Colon (tissue), 2 donors: ENCODE measurements around the gene TBC1D12.

Experiments used
- FAIRE-seq: peaks from 2 replicates; lab custom pipeline; 2012; peaks lifted over from hg19 to GRCh38; lab: Jason Lieb, UNC
- donor health status: control.
- donor health status: control.

The TBC1D12 gene

DNA sequence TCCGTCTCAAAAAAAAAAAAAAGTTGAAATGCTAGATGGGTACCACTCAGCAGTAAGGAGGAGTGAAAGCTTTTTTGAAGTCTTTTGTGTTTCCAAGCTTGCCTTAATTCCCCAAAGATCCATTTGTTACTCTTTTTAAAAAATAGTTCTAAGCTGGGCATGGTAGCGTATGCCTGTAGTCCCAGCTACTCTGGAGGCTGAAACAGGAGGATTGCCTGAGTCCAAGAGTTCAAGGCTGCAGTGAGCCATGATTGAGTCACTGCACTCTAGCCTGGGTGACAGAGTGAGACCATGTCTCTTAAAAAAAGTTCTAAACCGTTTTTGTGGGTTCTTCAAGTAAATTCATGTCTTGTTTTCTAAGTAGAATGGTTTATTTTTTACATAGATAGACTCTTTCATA, 5.3 kb downstream of the TBC1D12 start:
- no peak for FAIRE-seq

DNA sequence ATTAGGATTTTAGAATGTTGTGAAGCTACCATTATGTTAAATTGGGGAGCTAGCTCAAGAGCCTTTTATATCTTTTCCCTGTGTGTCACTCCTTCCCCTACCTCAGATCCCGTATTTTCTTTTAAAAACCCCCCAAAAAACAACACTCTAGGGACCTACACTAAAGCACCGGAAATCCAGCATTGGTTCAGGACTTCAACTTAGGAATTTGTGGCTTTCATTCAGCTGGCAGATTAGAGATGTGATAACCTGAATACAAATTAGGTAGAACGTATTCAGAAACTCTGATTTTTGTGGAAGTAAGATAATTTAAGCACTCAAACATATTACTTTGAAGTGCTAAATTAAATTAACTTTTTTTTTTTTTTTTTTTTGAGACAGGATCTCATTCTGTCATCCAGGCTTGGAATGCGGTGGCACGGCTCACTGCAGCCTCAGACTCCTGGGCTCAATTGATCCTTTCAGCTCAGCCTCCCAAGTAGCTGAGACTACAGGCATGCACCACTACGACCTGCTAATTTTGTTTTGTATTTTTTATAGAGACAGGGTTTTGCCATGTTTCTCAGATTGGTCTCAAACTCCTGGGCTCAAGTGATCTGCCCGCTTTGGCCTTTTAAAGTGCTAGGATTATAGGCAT, 6.8 kb downstream of the TBC1D12 start:
- no peak for FAIRE-seq

DNA sequence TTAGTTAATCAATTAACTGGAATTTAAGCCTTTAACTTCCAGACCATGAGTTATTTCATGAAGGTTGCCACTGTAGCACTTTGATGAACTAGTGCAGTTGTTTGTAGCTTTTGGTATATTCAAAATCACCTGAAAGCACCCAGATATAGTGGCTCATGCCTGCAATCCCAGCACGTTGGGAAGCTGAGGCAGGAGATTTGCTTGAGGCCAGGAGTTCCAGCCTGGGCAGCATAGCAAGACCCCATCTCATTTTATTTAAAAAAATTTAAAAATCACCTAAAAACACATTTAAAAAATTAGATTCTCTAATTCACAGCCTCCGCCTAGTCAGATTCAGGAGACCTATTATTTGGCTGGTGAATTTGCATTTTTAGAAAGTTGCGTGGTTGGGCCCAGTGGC, 9.0 kb downstream of the TBC1D12 start:
- no peak for FAIRE-seq

DNA sequence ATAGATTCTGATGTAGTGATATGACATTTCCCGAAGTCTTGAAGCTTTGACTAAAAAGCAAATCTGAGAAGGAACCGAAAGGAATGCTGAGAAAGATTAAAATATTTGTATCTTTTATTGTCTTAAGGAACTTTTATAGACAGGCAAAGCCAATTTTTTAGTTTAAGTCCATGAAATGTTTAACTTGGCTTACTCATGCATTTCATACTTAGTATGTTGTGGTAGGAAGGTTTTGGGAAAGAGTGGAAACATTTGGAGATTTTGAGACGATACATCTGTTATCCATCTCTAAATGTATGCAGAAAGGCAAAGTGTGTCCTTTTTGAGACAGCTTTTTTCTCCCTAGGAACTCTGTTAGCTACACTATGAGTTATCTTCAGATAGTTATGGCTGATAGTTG, 10.1 kb downstream of the TBC1D12 start:
- FAIRE-seq: no peak

DNA sequence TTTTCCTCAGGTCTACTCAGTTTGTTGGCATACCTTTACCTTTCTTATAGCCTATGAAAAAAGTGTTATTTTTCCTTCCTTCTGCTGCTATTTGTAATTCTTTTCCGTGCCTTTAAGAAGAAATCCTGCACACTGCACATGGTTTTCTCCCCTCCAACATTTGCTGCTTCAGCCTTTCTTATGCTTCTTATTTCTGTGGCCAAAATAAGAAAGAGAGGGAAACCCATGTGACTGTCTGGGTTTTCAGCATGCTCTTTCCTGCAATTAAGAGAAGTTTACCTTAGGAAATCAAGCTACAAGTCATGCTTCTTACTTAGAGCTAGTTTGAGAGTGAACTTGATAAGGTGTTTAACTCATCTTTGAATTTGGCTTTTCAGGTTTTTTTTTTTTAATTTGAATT, 11.0 kb downstream of the TBC1D12 start:
- no peak for FAIRE-seq

DNA sequence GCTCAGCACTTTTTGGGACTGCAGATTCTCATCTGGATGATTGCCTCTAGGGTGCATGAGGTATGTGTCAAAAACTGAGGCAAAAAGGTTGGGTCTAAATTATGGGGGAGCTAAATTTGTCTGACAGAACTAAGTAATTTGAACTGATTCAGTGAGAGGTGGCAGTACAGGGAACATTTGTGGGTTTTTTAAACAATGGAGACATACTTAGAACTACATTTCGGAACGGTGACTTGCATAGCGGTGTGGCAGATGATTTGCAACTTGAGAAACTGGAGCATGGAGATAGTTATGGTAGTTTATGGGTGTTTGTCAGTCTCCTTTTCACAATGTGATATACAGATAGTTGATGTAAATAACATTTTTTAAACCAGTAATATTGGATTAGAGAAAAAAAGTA, 14.6 kb downstream of the TBC1D12 start:
- FAIRE-seq: no peak

DNA sequence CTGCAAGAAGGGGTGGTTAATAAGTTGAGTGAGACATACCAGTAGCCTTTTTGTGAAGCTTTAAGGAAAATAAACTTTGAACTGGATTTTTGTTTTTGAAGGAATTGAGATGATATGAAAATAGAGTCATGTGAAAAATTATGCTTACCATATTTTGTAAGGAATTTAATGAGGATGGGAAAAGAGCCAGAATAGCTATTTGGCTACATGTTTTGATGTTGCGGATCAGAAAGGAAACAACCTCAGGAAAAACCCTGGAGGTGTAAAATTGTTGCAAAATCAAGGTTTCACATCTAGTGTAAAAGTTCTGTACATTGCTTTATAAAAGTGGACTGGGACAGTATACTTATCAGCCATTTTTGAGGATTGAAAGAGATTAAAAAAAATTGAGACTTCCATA, 15.0 kb downstream of the TBC1D12 start:
- no peak for FAIRE-seq

DNA sequence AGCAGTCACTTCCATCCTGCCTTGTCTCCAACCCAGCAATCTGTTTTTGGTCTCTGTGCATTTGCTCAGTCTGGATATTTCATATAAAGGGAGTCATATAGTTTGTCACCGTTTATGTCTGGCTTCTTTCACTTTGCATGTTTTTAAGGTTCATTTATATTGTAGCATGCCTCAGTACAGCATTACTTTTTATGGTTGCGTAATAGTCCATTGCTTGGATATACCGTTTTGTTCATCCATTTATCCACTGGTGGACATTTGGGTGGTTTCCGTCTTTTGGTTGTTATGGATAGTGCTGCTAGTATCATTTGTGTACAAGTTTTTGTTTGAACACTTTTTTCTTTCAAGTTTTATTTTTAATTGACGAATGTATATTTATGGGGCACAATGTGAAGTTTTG, 18.2 kb downstream of the TBC1D12 start:
- FAIRE-seq: no peak

DNA sequence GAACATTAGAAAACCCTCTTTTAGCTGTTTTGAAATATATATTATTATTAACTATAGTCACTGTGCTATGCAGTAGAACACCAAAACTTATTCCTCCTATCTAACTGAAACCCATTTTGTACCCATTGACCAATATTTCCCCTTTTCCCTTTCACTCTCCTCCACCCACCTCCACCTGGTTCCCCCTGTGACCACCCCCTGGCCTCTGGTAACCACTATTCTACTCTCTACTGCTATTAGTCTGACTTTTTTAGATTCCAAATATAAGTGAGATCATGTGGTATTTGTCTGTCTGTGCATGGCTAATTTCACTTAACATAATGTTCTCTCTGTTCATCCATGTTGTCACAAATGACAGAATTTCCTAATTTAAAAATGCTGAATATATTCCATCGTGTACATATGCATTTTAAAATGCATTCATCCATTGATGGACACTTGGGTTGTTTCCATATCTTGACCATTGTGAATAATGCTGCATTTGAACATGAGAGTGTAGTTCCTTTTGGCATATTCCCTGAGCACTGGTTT, 18.7 kb downstream of the TBC1D12 start:
- no peak for FAIRE-seq

DNA sequence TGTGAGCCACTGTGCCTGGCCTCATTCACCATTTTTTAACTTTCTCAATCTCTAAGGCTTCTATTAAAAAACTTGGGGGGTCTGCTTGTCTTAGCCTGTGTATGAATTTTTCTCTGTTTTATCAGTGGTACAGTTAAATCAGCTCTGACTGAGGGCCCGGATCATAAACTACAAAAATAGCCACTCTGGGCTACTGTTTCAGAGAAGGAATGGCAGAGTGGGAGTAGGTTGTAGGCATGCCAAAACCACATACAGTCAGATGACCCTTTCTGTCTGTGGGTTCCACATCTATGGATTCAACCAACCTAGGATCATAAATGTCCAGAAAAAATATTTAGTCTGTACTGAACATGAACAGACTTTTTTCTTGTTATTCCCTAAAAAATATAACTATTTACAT, 21.3 kb downstream of the TBC1D12 start:
- no peak for FAIRE-seq

DNA sequence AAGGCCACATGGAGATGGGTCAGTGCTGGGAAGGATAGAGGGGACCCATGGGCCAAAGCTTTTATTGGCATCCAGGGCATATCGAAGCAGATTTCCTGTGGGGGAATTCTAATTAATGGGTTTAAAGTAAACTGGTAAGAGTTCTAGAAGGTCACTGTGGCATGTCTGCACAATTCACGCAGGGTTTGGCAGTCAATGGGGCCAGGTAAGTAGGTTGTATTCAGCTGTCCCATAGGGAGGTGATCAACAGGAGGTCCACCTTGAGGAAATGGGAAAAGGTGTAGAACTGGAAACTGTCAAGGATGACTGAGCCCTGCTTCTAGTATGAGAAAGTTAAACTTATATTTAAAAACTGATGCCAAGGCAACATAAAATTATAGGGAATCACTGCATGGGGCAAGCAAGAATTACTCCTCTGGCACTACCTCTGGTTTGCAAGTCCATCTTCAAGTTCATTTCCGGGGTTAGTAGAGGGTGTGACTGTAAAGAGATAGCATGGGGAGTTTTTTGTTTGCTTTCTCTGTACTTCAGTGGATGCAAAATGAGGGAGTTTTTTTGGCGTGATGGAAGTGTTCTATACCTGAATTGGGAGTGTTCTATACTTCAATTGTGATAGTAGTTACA, 22.5 kb downstream of the TBC1D12 start:
- no peak for FAIRE-seq

DNA sequence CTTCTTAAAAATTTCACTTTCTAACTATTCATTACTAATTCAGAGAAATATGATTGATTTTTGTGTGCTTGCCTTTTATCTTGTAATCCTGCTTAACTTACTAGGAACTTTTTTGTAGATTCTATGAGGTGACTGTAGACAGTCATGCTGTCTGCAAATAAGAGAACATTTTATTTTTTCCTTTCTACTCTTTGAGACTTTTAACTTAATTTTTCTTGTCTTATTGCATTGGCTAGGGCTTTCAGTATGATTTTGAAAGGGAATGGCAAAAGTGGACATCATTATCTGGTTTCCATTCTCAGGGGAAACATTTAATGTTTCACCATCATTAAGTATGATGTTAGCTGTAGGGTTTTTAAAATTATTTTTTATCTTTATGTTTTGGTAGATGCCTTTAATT, 23.6 kb downstream of the TBC1D12 start:
- no peak for FAIRE-seq

DNA sequence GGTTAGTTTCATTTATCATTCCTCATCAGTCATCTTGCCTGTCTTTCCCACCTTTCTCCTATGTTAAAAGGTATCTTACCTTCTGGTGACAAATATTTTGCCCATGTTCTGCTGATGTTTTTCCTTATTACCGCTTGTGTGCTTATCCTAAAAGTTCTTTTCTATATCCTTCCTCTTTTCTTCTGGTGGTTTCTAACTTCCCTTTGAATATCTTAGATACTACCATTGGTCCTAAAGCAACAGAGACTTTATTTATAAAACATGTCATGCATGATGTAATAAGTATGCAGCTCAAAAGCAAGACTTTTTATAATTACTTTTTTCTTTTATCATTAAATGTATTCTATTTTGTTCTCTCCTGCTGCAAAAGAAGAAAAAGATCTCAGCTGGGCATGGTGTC, 24.8 kb downstream of the TBC1D12 start:
- no peak for FAIRE-seq

DNA sequence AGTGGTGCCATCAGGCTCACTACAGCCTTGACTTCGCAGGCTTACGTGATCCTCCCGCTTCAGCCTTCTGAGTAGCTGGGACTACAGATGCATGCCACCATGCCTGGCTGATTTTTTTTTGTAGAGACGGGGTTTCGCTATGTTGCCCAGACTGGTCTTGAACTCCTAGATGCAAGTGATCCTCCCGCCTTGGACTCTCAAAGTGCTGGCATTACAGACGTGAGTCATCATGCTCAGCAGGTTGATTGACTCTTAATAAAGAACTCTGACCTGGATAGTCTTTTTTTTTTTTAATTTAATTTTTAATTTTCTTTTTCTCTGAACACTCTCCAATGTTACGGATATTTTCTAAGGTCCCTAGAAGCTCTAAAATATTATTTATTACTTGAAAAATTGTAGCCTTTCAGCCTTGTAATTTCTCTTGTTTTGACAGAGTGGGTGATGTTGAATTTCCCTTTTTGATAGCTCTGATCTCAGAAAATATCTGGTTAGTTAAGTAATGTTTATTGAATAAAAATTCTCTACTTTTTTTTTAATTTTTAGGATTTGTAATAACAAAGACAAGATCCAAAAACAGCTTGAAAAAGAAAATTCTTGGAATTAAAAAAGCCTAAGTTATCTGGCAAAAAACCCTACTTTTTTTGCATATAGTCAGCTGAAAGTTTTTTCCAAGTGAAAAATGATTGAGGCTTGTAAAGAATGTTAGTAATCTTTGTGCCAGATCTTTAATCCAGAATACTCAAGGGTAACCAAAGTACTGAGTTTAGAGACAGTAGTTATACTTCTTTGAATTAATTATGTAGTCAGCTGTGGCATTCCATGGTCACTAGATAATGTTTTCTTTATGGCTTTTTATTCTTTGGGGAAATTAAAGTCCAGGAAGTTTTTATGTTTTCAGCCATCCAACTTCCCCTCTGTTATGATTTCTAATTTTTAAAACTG, 26.7 kb downstream of the TBC1D12 start:
- no peak for FAIRE-seq

DNA sequence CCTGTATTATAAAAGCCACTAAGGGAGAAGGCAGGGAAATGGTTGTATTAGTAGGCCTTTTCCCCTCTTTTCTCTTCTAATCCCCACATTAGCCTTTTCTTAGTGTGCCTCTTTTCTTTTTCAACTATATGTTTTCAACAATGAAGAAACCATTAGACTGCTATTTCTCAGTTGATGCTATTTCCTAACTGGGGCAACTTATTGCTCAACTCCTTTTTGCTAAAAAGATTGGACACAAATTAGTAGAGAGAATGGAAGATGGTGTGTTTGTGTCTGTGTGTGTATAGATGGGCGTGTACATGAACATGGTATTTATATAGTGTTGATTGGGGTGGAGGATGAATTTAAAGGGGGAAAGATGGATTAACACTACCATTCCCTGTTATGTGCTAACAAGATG, 28.4 kb downstream of the TBC1D12 start:
- no peak for FAIRE-seq

DNA sequence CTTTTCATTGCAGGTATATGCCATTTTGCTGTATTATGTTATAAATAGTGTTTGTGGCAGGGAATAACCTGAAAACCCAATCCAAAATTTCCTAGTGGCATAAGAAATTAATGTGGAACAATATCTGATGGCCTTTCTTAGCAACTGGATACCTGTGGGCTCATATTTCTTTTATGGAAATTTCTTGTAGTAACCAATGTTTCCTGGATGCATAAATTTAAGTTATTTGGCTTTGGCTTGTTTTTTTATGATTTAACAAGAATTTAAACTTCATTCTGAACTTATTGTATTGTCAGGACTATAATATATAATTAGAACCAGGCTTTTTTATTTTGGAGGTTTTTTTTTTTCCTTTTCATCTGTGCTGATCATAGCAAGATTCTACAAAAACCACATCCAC, 30.1 kb downstream of the TBC1D12 start:
- no peak for FAIRE-seq

DNA sequence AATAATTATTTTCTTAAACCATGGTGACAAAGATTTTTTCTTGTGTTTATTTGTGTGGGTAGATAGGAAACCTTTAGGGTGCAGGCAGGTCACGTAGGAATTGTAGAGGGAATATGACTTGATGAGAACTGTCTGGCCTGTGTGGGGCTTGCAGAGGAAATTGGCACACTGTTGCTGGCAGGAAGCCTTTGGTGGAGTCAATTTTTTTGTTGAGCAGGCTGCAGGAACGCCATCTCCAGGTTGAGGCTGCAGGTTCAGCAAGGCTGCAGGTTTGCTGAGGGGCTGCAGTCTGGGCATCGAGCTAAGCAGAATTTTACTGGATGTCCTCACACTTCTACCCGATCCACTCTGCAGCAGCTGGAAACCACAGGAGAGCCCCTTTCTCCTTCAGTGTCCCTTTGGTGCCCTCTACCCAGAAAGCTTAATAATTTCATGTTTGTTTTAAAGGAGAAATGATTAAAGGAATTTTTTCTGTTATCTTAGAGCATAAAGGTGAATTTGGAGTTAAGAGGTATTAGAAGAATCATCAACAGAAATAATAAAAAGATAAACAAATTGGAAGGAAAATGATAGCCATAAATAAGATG, 37.0 kb downstream of the TBC1D12 start:
- no peak for FAIRE-seq

DNA sequence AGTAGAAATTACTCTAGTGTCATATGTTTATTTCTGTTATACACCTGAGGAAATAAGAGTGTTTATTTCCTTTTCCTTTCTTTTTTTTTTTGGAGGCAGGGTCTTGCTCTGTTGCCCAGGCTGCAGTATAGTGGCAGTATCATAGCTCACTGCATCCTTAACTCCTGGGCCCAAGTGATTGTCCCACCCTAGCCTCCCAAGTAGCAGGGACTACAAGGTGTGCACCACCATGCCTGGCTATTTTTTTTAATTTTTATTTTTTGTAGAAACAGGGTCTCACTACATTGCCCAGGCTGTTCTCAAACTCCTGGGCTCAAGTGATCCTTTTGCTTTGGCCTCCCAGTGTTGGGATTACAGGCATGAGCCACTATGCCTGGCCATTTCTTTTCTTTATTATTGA, 37.8 kb downstream of the TBC1D12 start:
- no peak for FAIRE-seq

DNA sequence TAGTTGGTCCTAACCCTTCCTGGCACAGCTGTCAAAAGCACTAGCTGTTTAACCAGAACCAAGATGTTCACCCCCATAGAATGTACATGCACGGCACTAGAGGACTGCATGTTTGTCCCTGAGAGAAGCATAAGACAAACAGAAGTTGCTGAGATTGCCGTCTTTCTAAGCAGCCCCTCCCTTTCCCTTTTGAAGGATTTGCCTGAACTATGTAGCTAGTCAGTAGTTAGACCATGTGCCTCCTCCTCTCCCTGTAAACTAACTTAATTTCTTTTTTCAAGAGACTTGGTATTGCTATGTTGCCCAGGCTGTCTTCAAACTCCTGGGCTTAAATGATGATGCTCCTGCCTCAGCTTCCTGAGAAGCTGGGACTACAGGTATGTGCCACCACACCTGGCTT, 40.7 kb downstream of the TBC1D12 start:
- FAIRE-seq: no peak

DNA sequence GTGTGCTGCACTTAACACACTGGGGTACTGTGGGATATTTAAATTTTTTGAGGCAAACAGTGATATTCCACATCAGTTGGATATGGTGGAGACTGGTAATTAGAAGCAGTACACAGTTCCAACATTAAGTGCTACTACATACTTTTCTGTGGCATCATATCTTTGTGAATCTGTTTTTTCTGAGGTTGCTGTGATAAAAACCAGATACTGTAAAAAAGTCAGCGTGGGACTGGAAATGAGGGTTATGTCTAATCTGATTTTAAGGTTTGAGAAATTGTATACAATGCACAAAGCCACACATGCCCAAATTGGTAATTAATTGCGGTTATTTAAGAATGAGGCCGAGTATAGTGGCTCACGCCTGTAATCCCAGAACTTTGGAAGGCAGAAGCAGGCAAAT, 41.2 kb downstream of the TBC1D12 start:
- no peak for FAIRE-seq

DNA sequence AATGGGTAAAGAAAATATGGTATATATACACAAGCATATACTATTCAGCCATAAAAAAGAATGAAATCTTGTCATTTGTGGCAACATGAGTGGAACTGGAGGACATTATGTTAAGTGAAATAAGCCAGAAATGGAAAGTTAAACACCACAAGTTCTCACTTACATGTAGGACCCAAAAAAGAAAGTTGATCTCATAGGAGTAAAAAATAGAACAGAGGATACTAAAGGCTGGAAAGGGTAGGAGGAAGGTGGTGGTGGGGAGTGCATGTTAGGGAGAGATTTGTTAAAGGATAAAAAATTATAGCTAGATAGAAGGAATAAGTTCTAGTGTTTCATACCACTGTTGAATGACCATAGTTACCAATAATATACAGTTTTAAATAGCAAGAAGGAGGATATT, 48.4 kb downstream of the TBC1D12 start:
- no peak for FAIRE-seq

DNA sequence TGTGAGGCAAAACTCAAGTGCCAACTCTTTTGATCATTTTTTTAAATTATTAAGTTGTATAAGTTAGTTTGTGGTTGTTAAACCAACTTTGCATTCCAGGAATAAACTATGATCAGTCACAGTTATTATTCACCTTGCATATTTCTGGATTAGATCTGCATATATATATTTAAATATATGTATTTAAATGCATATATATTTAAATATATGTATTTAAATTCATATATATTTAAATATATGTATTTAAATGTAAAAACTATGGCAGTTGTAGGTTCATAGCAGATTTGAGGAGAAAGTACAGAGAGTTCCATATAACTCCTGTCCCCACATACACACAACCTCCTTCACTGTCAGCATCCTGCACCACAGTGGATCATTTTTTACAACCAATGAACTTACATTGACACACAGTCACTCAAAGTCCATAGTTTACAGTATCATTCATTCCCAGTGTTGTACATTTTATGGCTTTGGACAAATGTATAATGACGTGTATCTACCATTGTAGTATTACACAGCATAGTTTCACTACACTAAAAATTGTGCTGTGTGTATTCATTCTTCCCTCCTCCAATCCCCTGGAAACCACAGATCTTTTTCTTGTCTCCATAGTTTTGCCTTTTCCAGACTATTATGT, 49.7 kb downstream of the TBC1D12 start:
- FAIRE-seq: no peak
